ENCODE measurements around the gene MACIR.

The MACIR gene

DNA sequence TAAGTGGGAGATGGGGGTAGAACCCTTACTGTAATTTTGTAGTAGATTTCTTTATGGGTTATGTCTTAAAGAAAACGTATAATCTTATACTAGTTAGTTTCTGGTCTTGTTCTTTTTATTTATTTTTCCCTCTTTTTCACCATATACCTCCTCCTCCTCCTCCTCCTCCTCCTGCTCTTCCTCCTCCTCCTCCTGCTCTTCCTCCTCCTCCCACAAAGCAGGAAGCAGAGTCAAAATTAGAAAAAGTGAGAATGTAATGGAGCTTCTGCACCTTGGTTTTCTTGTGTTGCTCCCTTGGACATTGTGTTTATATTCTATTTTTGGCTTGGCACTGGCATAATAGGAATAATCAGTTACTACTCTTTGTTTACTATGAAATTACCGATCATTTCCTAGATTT, 4.5 kb downstream of the MACIR start:
- ChIA-PET CTCF (interaction anchor here (2.4 to 4.5 kb wide), 2 partner anchors 9 to 212 kb away, joined by 7 to 31 read pairs; no protein-coding TSS in a partner anchor), POLR2A (no interaction called here)
- DNase-seq (ENCODE audit: extremely low spot score) = no peak
- TF ChIP-seq, protein P1, sequence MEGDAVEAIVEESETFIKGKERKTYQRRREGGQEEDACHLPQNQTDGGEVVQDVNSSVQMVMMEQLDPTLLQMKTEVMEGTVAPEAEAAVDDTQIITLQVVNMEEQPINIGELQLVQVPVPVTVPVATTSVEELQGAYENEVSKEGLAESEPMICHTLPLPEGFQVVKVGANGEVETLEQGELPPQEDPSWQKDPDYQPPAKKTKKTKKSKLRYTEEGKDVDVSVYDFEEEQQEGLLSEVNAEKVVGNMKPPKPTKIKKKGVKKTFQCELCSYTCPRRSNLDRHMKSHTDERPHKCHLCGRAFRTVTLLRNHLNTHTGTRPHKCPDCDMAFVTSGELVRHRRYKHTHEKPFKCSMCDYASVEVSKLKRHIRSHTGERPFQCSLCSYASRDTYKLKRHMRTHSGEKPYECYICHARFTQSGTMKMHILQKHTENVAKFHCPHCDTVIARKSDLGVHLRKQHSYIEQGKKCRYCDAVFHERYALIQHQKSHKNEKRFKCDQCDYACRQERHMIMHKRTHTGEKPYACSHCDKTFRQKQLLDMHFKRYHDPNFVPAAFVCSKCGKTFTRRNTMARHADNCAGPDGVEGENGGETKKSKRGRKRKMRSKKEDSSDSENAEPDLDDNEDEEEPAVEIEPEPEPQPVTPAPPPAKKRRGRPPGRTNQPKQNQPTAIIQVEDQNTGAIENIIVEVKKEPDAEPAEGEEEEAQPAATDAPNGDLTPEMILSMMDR (IDR thresholded peaks at IDR 0.05; ENCODE audit: control extremely low read depth, extremely low read depth, low read depth, missing control alignments) = no peak

- no peak for DNase-seq (ENCODE audit: extremely low spot score)
- TF ChIP-seq, protein P1 (IDR thresholded peaks at IDR 0.05; ENCODE audit: control extremely low read depth, extremely low read depth, low read depth, missing control alignments) = no peak
- ChIA-PET CTCF (no interaction called here), POLR2A (no interaction called here)
Observed at GRCh38 chr5:103264508-103264907, 5.9 kb downstream of the MACIR start.

- DNase-seq (ENCODE audit: extremely low spot score) = no peak
- ChIA-PET CTCF (interaction anchor here (0.9 to 4.7 kb wide), 3 partner anchors 9 to 13 kb away, joined by 3 to 31 read pairs (median 10); partner anchors contain the start of gene MACIR), POLR2A (no interaction called here)
- TF ChIP-seq, protein P1 (IDR thresholded peaks at IDR 0.05; ENCODE audit: control extremely low read depth, extremely low read depth, low read depth, missing control alignments) = no peak
Observed at GRCh38 chr5:103270581-103270980, 12.0 kb downstream of the MACIR start.

DNA sequence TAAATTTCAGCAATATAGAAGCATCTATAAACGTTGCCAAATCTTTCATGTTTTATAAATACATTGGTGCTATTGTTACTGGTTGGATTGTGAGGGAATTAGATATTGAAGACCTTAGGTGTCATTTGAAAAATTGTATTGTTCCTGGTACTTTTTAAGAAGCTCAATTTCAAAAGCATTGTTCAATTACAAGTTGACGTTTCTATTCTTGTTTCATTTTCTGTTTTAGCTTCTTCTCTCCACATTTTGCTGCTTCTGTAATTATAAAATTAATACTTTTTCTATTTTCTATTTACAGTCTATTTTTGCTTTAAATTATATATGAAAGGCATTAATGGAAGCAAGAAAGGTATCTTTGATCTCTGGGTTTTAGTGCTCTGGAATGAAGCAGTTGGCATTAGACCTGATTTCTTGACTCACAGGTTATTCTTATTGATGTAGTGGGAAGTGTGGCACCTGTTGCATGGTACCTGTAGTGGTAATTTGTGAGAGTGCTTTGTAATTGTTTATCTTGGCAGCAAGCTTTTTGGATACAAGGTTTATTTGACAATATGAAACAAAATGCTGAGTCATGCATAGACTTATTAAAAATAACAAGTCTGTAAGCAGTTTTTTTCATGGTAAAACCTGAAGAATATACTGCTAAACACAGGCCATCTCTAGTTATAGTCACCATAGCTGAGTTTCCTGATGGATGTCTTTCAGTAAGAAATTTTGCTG, 13.2 kb downstream of the MACIR start:
- ChIA-PET CTCF (interaction anchor here (0.9 to 4.7 kb wide), 5 partner anchors 10 to 270 kb away, joined by 3 to 31 read pairs (median 5); partner anchors contain the start of gene MACIR), POLR2A (no interaction called here)
- no peak for DNase-seq (ENCODE audit: extremely low spot score)
- TF ChIP-seq, protein P1 (IDR thresholded peaks at IDR 0.05; ENCODE audit: control extremely low read depth, extremely low read depth, low read depth, missing control alignments) = no peak

GRCh38 chr5:103272377-103272776, 13.8 kb downstream of the MACIR start:
- POLR2A ChIA-PET = interaction anchor here (0.6 kb wide), 1 partner anchor 14 kb away, joined by 4 read pairs; the partner anchor contains the start of gene MACIR

DNA sequence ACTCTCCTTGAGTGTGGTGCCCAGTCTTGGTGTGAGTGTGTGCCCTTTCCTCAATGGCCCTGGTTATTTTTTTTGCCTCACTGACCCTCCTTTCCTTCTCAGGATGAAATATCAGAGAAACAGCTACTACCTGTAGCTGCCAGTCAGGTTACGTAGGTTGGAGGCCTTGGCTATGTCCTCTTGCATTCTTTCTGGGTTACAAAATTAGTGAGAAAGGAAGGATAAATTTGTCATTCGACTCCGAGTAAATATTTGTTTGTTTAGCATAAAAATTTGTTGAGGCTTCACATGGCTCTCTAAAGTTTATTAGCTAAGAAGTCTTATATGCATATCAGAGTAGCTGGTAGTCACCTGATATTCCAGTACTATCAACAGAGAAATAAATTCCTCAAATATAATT, 15.4 kb downstream of the MACIR start:
- TF ChIP-seq, protein P1 (IDR thresholded peaks at IDR 0.05; ENCODE audit: control extremely low read depth, extremely low read depth, low read depth, missing control alignments) = no peak
- ChIA-PET CTCF (interaction anchor here (1.0 to 4.7 kb wide), 3 partner anchors 10 to 15 kb away, joined by 3 to 31 read pairs (median 3); partner anchors contain the start of gene MACIR), POLR2A (no interaction called here)
- no peak for DNase-seq (ENCODE audit: extremely low spot score)

More at GRCh38 chr5:103272377-103272776, 13.8 kb downstream of the MACIR start:
- TF ChIP-seq, protein P1 (IDR thresholded peaks at IDR 0.05; ENCODE audit: control extremely low read depth, extremely low read depth, low read depth, missing control alignments) = no peak
- no peak for DNase-seq (ENCODE audit: extremely low spot score)
- CTCF ChIA-PET = interaction anchor here (0.9 to 4.7 kb wide), 7 partner anchors 10 to 500 kb away, joined by 3 to 31 read pairs (median 3); partner anchors contain the start of gene MACIR

Measured in GM10248 (cell line).